Stimulated activated CD8-positive, alpha-beta memory T cell treated with anti-CD3 and anti-CD28 coated beads, Interleukin-2, amount 100 ng/mL, for 48 hours (primary cell): ENCODE data around the gene GRK5.

Experiments used
- DNase-seq, 2 donors: peaks; one replicate each; pipeline ENCODE4 v3.0.0-alpha.2; 2020; ENCODE audit warnings: low read depth in 2 of 2

GRK5 gene

DNA sequence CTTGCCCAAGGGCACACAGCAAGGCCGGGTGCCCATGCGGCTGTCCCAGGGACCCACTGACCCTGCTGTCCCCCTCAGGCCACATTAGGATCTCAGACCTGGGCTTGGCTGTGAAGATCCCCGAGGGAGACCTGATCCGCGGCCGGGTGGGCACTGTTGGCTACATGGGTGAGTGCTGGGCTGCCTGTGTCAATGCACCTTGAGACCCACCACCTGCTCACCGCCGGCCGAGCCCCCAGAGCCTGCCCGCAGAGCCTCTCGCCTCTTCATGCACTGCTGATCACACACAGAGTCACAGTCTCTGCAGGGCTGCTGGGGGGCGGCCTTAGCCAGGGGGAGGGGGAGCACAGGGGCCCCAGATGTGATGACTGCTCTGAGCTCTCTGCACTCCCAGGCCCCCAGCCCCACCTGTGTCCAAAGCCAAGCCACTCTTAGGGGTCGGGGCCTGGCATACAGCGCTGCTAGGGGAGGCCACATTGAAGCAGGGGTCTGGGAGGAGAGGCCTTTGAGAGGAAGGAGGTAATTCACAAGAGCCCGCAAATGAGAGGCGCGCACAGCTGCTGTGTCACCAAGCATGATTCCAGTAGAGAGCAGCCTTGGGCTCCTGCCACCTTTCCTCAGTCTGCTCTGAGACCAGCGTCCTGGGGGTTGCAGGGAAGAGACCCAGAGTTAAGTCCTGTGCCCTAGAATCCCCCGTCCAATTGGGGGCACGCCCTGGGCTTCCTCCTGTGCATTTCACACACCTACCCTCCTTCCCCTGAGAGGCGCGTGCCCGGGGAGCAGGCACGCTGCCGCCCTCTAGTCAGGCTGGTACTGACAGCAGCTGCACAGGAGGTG lies 234.8 kb downstream of the GRK5 start:
- no peak for DNase-seq

DNA sequence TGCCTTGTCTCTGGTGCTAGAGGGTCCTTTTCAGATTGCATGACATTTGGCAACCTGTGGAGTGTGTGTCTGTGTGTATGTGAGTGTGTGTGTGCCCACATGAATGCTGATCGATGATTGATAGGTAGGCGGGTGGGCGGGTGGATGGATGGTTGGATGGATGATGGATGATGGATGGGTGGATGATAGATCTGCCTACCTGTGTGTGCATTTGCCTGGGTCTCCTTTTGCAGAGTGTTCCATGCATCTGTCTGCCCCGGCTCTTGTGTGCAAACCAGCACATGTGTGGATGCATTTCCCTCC lies 235.3 kb downstream of the GRK5 start:
- no peak for DNase-seq

DNA sequence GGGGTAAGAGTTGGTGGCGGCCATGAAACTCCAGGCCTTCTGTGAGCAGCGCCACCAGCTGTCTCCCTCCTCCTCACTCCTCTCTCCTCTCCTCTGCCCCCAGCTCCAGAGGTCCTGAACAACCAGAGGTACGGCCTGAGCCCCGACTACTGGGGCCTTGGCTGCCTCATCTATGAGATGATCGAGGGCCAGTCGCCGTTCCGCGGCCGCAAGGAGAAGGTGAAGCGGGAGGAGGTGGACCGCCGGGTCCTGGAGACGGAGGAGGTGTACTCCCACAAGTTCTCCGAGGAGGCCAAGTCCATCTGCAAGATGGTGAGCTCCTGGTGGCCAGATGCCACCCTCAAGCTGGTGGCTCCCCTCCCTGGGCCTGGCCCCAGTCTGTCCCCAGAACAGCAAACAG lies 236.1 kb downstream of the GRK5 start:
- DNase-seq: no peak

DNA sequence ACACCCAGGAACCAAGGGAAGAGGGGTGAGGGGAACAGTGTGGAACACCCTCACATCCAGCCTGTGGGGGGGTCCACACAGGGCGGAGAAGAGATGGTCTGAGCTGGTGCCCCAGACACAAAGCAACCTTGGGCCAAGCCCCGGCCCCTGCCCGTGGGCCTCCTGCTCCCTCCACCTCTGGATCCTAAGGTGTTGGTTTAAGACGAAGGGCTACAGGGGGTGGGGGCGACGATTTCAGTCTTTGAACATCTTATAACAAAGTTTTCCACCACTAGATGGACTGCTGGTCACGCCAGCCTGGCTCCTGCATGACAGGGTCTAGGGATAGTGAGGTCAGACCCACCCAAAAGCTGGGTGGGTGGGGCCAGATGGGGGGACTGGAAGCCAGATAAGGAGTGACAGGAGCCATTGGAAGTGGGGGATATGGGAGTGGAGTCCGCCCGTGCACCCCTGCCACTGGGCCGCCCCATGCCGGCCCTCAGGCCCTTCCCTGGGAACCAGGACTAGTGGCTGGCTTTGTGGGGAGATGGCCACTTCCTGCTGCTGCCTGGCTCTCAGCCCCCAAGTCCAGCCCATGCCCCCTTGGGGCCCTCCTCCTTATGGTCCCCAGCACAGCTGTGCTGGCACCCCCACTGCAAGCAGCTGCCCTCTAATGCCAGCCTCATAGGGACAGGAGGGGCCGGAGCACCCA lies 236.7 kb downstream of the GRK5 start:
- DNase-seq: no peak

DNA sequence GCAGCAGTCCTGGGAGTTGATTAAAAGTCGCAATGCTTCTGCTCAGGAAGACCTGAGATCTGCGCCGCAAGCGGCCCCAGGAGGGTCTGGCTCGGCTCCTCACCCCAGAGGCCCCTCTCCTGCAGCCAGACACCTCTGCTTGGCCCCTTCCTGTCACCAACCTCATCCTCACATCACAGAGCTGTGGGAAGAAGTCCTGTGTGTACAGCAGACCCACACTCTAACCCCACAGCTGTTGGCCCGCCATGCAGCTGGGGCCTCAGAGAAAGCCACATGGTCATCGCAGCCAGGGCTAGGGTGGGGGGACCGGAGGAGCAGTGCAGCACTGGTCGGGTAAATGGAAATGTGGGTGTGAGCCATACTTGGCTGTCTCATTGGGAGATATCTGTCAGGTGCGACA lies 237.5 kb downstream of the GRK5 start:
- DNase-seq: no peak

DNA sequence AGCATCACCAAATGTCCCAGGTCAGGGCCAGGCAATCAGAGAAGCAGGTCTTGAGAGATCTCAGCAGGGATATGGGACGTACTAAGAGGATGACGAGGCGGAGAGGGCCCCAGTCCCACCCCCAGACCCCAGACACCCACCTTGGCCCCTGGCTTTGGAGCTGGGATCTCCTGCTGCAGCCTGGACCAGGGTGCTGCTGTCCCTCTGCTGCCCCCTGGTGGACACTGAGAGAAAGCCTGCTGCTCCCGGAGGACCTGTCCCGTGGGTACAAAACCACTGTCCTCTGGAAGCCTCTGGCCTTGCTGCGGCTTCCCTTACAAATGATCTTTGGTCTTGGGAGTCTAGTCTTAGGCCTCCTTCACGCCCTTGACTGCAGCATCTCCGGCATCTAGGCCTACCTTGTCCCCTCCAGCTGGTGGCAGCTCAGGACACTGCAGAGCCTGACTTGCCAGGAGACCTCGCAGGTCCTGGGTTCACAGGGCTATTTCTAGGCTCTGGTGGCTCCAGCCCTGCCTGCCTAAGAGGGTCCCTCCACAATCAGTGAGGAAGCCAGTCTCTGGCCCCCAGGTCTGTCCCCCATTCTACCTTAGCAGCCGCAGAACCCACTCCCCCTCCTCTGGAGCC lies 238.1 kb downstream of the GRK5 start:
- peak; percentile 76 to 82 for DNase-seq

DNA sequence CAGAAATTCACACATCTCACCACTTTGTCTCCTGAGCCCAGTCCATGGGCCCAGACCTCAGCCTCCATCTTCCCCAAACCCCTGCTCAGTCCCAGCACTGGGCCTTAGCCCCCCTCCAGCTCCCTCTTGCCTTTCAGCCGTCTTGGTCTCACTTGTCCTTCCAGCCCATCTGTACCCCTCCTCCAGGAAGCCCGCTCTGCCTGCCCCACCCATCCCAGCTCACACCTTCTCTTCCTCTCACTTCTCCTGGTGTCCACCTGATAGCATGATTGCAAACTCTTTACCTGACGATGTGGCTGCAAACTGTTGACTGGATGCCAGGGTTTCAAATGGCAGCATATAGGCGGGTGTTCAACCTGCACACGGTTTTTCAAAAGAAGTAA lies 238.6 kb downstream of the GRK5 start:
- no peak for DNase-seq

DNA sequence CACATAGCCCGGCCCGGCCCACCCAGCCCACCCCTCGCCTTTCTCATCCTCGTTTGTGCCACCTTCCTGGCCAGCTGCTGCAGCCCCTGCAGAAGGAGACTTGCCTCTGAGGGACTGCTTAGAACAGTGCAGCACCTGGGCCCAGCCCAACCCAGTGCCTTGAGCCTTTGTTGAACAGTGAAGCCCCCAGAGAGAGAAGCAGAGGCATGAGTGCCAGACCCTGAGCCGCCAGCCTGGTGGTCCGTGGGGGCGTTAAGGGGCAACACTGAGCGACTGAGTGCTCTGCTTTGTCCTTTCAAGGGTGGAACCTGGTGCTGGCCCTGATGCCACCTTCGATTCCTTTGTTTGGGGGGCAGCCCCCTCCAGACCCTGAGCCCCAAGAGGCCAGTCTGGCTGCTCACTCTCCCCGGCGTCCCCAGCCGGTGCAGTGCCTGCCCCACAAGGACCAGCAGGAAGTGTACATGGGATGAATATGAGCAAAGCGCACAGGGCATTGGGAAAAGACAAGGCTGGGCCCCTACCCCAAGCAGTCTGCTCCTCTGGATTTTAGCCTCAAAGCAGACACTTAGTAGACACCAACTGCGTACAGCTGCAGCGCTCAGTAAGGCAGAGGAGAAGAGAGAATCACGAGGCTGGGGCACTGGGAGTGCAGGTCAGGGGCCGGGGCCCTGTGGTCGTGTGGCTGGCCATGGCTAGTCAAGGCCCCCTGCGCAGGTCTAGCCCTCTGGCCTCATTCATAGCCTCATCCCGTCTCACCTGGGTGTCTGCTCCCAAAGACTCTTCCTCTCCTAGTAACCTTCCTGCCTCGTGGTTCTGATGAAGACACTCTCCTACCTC lies 239.3 kb downstream of the GRK5 start:
- no peak for DNase-seq

DNA sequence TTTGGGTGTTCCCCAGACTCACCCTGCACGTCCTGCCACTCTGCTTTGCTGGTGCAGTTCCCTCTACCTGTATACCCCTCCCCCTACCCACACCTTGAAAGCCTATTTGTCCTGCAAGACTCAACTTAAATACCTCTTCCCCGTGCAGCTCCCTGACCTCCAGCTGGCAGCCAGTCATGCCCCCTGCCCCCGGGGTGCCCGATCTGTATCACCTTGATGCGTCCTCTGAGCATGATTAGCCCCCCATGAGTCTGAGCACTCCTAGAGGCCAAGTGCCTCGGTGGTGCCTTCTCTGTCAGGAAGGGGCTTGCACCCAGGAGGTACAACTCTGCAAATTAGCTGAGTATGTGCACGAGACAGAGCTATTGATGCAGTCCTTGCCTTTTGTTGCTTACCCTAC lies 240.1 kb downstream of the GRK5 start:
- no peak for DNase-seq

DNA sequence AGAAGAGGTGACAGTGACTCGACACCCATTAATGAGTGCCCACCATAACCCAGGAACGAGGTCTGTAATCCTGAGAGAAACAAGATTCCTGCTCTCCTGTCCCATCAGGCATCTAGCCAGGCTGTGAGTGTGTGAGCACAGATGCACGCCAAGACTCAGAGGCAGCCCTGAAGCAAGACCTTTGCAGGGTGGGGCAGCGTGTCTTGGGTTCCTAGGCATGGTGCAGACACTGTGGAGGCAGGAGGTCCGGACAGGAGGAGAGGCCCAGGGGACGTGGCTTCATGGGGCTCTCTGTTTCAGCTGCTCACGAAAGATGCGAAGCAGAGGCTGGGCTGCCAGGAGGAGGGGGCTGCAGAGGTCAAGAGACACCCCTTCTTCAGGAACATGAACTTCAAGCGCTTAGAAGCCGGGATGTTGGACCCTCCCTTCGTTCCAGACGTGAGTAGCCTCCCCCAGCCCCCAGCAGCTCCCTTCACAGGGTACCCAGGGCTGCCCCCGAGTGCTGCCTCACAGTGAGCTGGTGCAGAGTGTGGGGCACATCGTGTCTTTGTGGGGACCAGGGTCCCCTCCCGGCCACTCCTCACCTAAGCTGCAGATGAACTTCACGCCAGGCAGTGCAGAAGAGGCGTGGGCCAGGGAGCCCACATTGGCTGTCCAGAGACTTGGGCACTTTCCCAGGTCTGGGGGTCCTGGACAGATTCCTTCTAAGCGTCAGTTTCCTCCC lies 240.6 kb downstream of the GRK5 start:
- DNase-seq: no peak

DNA sequence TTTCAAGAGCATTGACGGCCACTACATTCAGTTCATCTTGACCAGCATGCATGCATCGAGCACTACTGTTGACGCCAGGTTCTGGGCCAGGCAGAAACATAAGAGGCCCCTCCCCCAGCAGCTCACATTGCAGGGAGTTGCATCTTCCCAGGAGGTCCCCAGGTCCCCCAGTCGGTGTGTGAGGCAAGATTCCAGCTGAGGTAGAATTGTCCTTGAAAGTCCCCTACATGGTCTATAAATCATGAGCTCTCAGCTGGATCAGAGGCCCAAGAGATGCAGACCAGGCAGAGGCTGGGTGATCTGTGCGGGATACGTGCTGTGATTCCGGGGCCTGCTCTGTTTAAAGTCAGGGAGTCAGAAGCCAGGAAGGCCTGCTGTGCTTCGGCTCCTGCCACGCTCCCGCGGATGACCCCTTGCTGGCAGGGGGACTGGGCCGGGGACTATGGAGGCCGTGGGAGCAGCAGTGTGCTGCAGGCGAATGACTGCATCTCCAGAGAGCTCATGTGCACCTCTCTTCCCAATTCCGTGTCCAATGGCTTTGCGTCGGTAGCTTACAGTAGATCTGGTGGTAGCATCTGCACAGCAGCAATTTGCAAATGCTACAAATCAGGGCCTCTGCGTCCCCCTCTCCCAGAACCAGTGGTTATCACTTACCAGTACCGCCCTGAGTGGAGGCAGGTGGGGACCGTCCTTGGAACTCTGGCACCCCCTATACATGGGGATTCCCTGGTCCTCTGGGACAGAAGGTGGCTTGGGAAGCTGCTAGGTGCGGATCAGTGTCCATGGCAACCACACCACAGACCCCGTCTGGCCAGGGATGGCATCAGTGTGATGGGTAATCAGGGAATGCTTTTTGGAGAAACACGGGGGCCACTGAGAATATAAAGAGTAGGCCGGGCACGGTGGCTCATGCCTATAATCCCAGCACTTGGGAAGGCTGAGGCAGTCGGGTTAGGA lies 241.5 kb downstream of the GRK5 start:
- no peak for DNase-seq

DNA sequence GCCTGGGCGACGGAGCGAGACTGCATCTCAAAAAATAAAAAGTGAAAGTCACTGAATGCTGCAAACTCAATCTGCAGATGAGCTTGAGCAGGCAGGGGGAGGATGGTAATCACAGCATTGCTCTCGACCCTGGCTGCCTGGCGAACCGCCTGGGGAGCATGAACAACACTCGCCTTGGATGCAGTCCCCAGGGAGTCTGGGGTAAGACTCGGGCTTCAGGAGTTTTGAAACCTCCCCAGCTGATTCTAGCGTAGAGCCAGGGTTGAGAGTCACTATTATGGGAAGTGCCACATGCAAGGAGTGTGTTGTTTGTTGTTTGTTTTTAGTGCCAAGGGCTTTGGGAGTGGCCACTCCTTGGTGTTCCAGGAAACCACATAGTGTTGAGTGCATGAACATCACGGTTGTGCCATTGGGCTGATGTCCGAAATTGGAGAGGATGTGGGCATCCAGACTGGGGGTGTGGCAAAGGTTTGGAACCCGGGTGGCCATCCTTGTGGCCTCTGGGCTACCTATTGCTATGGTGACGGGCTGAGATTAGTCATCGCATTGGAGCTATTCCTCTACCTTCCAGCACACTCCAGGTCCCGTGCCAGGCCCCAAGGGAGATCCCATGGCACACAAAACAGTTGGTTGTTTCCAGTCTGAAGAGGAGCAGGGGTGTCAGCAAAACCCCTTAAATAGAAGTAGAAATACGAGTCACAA lies 242.5 kb downstream of the GRK5 start:
- DNase-seq: no peak

DNA sequence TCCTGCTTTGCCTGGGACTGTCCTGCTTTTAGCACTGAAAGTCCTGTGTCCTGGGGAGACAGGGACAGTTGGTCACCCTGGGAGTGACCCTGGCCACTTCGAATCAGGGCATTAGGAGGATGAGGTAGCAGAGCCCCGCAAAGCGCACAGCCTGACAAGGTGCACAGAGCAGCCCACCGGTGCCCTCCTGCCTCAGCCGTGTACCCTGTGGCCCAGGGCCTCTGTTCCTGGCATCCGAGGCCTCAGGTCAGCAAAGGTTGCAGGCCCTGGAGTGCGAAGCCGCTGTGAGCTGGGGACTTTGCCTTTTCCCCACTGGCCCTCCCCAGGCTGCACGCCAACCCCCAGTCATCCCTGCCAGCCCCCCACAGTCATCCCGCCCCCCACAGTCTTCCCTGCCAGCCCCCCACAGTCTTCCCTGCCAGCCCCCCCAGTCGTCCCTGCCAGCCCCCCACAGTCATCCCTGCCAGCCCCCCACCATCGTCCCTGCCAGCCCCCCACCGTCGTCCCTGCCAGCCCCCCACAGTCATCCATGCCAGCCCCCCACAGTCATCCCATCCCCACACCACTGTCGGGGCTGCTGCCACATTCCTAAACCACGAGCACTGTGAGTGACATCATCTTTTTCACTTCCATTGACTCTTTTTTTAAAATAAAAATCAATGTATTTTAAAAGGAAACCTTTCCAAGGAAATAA lies 243.4 kb downstream of the GRK5 start:
- no peak for DNase-seq

DNA sequence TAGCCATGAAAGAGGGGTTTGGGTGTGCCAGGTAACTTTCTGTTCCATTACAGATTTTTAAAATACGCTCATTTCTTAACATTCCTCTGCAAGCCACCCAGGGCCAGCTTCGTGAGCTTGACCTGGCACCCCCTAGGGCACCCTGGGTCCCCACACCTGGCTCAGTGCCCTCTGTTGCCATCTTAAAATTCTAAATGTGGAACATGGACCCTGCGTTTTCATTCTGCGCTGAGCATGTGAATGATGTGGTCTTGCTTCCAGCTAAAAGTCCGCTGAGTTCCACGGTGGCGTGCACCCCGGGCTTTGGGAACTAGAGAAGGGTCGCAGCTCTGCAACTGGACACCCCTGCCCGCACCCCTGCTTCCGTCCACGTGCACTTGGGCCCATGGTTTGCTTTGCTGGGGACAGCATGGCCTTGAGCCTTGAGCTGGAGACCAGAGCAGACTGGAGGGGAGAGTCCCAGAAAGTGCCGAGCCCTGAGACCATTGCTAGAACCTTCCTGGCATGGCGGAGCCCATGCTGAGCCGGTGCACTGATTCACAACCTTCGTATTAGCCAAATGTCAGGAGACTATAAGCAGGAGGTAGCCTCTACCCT lies 244.0 kb downstream of the GRK5 start:
- DNase-seq: no peak

DNA sequence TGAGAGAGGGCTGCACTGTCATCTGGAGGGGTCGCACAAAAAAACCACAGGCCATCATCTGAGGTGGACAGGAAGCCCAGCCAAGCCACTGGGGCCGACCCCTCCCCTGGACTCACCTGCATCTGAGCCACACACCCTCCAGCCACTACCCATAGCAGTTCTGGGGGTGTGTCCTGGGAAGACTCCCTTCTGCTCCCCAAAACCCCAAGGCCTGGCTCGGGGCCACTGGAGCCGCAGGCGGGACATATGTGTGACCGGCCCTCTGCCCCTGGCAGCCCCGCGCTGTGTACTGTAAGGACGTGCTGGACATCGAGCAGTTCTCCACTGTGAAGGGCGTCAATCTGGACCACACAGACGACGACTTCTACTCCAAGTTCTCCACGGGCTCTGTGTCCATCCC lies 245.0 kb downstream of the GRK5 start:
- DNase-seq: no peak

DNA sequence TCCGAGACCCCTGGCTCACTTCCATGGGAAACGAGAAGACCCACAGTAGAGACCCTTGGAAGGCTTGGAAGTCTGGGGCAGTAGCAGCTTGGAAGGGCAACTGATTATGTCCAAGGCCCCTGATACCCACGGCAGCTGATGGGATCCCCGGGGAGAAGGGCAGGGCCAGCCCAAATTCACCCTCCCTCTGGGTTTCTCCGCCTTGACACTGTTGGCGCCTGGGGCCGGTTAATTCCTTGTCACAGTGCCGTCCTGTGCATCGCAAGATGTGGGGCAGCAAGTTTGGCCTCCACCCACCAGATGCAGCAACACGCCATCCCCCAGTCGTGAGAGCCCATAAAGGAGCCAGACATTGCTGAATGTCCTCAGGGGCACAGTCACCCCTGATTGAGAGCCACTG lies 245.9 kb downstream of the GRK5 start:
- no peak for DNase-seq

DNA sequence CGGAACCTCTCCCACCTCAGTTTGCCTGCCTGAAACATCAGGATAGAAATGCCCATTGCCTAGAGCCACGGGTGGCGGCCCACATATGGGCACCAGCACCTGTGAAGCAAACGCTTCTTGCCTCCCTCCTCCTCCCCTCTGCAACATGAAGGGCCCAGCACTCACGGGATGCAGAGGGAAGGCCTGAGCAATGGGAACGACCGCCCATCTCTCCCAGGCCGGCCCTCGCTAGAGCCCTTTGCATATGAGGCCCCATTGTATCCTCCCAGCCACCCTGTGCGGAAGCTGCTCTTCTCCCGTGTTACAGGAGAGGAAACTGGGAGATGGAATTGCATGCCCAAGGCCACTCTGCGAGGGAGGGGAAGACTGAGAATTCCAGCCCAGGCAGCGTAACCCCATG lies 246.9 kb downstream of the GRK5 start:
- no peak for DNase-seq

DNA sequence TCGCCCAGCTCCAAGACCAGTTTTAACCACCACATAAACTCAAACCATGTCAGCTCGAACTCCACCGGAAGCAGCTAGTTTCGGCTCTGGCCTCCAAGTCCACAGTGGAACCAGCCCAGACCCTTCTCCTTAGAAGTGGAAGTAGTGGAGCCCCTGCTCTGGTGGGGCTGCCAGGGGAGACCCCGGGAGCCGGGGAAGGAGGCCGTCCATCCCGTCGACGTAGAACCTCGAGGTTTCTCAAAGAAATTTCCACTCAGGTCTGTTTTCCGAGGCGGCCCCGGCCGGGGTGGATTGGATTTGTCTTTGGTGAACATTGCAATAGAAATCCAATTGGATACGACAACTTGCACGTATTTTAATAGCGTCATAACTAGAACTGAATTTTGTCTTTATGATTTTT lies 247.6 kb downstream of the GRK5 start:
- DNase-seq: no peak
